H1 (cell line): ENCODE results near the gene UTS2R. TPM values are rescaled to one million over a fixed set of nuclear protein-coding genes. Genes with fewer than 3 reads are reported as not detected.

ENCODE experiments used
- HDAC2 ChIP-seq, 2 experiments: fragments of 300-600 bp in 1 of 2; sonication (generic) in 1 of 2; IDR thresholded peaks; 2 replicates each; pipeline ENCODE4 v1.6.1; 2011 to 2012; ENCODE audit warnings: low read depth in 2 of 2, low read length in 2 of 2, mild to moderate bottlenecking in 2 of 2, moderate library complexity in 2 of 2, borderline replicate concordance in 1 of 2, inconsistent platforms in 1 of 2
- polyA plus RNA-seq, 7 experiments: library from polyadenylated mRNA; depleted of rRNA in 3 of 7; stranded (reverse) in 5 of 7; unstranded in 2 of 7; fragments of >200 nt in 5 of 7; fragments of 200-250 nt in 2 of 7; gene quantifications; 1 replicate in 5 of 7; 2 replicates in 1 of 7; 4 replicates in 1 of 7; pipeline versions ENCODE4 v1.2.1 to v1.2.3, GENCODE V29; 2011 to 2013; ENCODE audit warnings: missing spikeins in 2 of 7, mixed read lengths in 2 of 7
- total RNA-seq: library from RNA; stranded (reverse); fragmentation: NEBNext Ultra II Directional; extraction: Animal tissue kit (Norgen Biotek cat#: 25700); gene quantifications from 2 replicates; pipeline ENCODE4 v1.2.1, GENCODE V29; 2021

Gene UTS2R
- total and polyA plus RNA-seq, 2 of the 8 experiments (the other 6 are each of a cell fraction or from before 2014, with no cell fraction given) = 0.27 TPM; not detected in 1

DNA sequence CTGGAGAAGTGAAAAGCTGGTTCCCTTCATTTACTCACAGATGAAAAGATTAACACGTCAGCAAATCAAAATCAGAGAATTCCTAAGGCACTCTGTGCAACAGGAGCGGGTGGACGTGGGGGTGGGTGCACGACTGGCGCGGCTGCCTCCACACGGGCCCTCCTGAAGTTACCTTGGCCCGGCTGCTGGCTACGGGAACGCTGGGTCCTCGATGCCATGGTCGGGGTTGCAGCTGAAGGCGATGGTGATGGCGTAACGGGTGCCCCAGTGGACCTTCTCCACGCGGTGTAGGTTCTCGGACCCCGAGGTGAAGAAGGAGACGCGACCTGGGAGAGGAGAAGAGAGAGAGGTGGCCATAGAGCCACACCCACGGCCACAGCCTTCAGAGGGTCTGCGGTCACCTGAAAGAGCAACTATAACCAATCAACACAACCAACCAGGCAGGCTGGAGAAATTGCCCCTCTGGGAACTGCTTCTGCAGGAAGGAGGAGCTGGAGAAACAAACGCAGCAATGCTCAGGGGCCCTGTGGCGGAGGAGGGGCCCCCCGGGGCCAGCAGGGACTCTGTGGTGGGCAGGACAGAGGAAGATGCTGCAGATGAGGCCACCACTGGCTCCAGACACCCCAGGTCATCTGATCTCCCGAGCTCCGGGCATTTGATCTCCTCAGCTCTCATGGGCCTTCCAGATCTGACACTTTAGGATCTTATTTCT, 20.8 kb downstream of the UTS2R start (continued):
- TF ChIP-seq HDAC2 (IDR thresholded peaks at IDR 0.05; ENCODE audit: borderline replicate concordance in 1 of 2, low read depth in 2 of 2, low read length in 2 of 2) = no peak
